Thyroid gland (tissue), 4 donors: ENCODE results near the gene STX8. TPM values are rescaled to one million over a fixed set of nuclear protein-coding genes. Genes with fewer than 3 reads are reported as not detected.
A peak's percentile ranks its signal among the peaks of the same experiment; 100 is the strongest.
"Not testable (repeated sequence)": the region's sequence is repeated elsewhere in the genome, so short reads cannot be mapped to it uniquely, and the experiment has no call there.

Experiments
- DNase-seq, 2 donors: peaks; one replicate each; pipeline ENCODE4 v3.0.0-alpha.2; 2019
- H3K27ac ChIP-seq, 3 donors: fragments of 200-600 bp; sonication (generic); 1 replicate in 2 of 3; 2 replicates in 1 of 3; pipeline ENCODE4 v1.5.1; 2016 to 2019; ENCODE audit warnings: mild to moderate bottlenecking in 1 of 3, moderate library complexity in 1 of 3
- H3K27me3 ChIP-seq: fragments of 200-600 bp; sonication (generic); one replicate; pipeline ENCODE4 v1.5.1; 2019
- H3K36me3 ChIP-seq, 2 donors: fragments of 200-600 bp; sonication (generic); one replicate each; pipeline ENCODE4 v1.5.1; 2016 to 2019
- H3K4me1 ChIP-seq, 2 donors: fragments of 200-600 bp; sonication (generic); one replicate each; pipeline ENCODE4 v1.5.1; 2017 to 2019
- H3K4me3 ChIP-seq, 3 donors: fragments of 200-600 bp; sonication (generic); replicated peaks in 1 of 3; 1 replicate in 2 of 3; 2 replicates in 1 of 3; pipeline ENCODE4 v1.5.1; 2016; ENCODE audit warnings: mild to moderate bottlenecking in 1 of 3
- H3K9me3 ChIP-seq: fragments of 200-600 bp; sonication (generic); one replicate; pipeline ENCODE4 v1.5.1; 2017
- POLR2A ChIP-seq, 2 donors: fragments of 450-650 bp; IDR thresholded peaks; one replicate each; pipeline ENCODE4 v1.6.1; 2017; ENCODE audit warnings: antibody characterized with exemption in 2 of 2, mild to moderate bottlenecking in 2 of 2, moderate library complexity in 1 of 2
- WGBS, 2 donors: methylation state at CpG; one replicate each; pipeline ENCODE4 v1.1.5; 2017; 5-methylcytosine and 5-hydroxymethylcytosine counted together
- intact Hi-C: fragments of 100-400 bp; cut with DNase I; formaldehyde crosslinking; loops from one replicate; pipeline ENCODE4 v1.15.1; 2023
- total RNA-seq, 4 donors: library from RNA; depleted of rRNA; stranded (reverse); fragments of >200 nt; gene quantifications; one replicate each; pipeline ENCODE4 v1.2.3, GENCODE V29; 2016
- TF ChIP-seq, protein P1 (sequence below), 6 experiments: fragments of 200-600 bp in 3 of 6; fragments of 450-650 bp in 3 of 6; sonication (generic) in 3 of 6; IDR thresholded peaks; one replicate each; pipeline ENCODE4 v1.5.1; 2016 to 2019; ENCODE audit warnings: antibody characterized with exemption in 6 of 6, mild to moderate bottlenecking in 2 of 6, inconsistent platforms in 1 of 6, moderate library complexity in 1 of 6

STX8 gene
- total RNA-seq, 4 donors from 2014 or later = 67.6 to 88.9 (median 72.7) TPM

DNA sequence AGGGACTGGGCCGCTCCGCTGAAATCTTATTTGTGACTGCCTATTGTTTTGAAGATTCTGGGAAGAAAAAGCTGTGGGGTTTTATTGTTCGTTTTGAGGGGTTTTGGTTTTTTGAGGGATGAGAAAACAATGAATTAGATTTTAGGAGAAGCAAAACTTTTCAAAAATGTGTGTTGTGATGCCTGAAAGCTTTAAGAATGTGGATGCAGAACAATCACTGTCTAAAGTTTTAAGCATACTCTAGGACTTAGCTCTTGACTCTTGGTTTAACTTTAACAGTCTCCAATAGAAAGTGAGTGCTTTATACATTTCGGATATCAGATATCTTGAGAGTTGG, 1.7 kb upstream of the STX8 start:
- Histone ChIP-seq H3K27me3 (no peaks in the 10 kb centered on the region), H3K4me3 (peak overlapping the region in 1 of 3 donors; percentile 51), H3K36me3 (no peaks in the 10 kb centered on the region), H3K9me3 (no peaks in the 10 kb centered on the region), H3K27ac (no peak overlapping the region), H3K4me1 (peaks cover 6 to 7% of the 10 kb centered on the region in 2 donors)
- no peak for TF ChIP-seq POLR2A (IDR thresholded peaks at IDR 0.05)
- TF ChIP-seq, protein P1, sequence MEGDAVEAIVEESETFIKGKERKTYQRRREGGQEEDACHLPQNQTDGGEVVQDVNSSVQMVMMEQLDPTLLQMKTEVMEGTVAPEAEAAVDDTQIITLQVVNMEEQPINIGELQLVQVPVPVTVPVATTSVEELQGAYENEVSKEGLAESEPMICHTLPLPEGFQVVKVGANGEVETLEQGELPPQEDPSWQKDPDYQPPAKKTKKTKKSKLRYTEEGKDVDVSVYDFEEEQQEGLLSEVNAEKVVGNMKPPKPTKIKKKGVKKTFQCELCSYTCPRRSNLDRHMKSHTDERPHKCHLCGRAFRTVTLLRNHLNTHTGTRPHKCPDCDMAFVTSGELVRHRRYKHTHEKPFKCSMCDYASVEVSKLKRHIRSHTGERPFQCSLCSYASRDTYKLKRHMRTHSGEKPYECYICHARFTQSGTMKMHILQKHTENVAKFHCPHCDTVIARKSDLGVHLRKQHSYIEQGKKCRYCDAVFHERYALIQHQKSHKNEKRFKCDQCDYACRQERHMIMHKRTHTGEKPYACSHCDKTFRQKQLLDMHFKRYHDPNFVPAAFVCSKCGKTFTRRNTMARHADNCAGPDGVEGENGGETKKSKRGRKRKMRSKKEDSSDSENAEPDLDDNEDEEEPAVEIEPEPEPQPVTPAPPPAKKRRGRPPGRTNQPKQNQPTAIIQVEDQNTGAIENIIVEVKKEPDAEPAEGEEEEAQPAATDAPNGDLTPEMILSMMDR (IDR thresholded peaks at IDR 0.05) = no peak
- intact Hi-C loops = no loop called here
- DNase-seq = no peak
- 7 to 14% methylated on average over 4 of the region's 4 CpGs for WGBS, 2 donors

GRCh38 chr17:9576521-9577372, 1.1 kb upstream of the STX8 start, which contains the start of gene CFAP52:
Gene CFAP52 (plus strand): TSS chr17:9576642. CDS start chr17:9576696, 54 bp downstream.
- TF ChIP-seq, protein P1 (IDR thresholded peaks at IDR 0.05) = peak in 5 of 6 experiments; percentile 18 to 62 (median 56)
- no peak for TF ChIP-seq POLR2A (IDR thresholded peaks at IDR 0.05)
- Histone ChIP-seq H3K27me3 (no peaks in the 10 kb centered on the region), H3K27ac (peak within 1 kb of the TSS in 2 of 3 donors; percentile 11 to 62), H3K9me3 (no peaks in the 10 kb centered on the region), H3K4me3 (peak within 1 kb of the TSS; percentile 51 to 96 (median 55)), H3K36me3 (no peaks in the 10 kb centered on the region), H3K4me1 (peaks cover 6 to 7% of the 10 kb centered on the region in 2 donors)
- DNase-seq = peak; percentile 72 to 73
- WGBS, 2 donors = 5 to 7% methylated on average over 37 to 38 of the region's 38 CpGs
- intact Hi-C loops = no loop called here

DNA sequence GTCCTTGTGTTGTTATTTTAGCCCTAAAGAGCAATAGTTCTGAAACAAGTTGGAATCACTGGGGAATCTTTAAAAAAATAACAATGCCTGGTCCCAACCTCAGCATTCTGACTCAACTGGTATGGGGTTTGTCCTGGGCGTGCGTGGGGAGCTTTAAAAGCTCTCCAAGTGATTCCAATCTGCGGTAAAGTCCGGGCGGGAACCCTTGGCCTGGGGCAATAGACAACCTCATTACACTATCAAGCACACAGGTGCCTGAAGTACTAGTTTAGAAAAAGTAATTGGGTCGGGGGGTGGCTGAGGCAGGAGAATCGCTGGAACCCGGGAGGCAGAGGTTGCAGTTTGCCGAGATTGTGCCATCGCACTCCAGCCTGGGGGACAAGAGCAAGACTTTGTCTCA, 4.4 kb downstream of the STX8 start:
- no peaks in the 10 kb centered on the region for H3K27me3 ChIP-seq
- 77 to 82% methylated on average over 9 of the region's 10 CpGs for WGBS, 2 donors
- no peaks in the 10 kb centered on the region for H3K9me3 ChIP-seq
- intact Hi-C loops = no loop called here
- no peaks in the 10 kb centered on the region for H3K36me3 ChIP-seq
- peaks cover 0 to 2% of the 10 kb centered on the region in 2 donors for H3K4me1 ChIP-seq
- H3K4me3 ChIP-seq = no peak overlapping the region
- DNase-seq = no peak
- no peak overlapping the region for H3K27ac ChIP-seq
- TF ChIP-seq, protein P1 (IDR thresholded peaks at IDR 0.05) = no peak
- TF ChIP-seq POLR2A (IDR thresholded peaks at IDR 0.05) = no peak

- peaks cover 0 to 6% of the 10 kb centered on the region in 2 donors for H3K4me1 ChIP-seq
- H3K27ac ChIP-seq = no peak overlapping the region
- H3K36me3 ChIP-seq = no peaks in the 10 kb centered on the region
- TF ChIP-seq, protein P1 (IDR thresholded peaks at IDR 0.05) = no peak
- no peak for TF ChIP-seq POLR2A (IDR thresholded peaks at IDR 0.05)
- 92% methylated on average over 11 of the region's 11 CpGs for WGBS, 2 donors
- no peaks in the 10 kb centered on the region for H3K9me3 ChIP-seq
- intact Hi-C loops = no loop called here
- no peak for DNase-seq
- no peak overlapping the region for H3K4me3 ChIP-seq
- no peaks in the 10 kb centered on the region for H3K27me3 ChIP-seq
Measured at GRCh38 chr17:9568957-9569588, 6.5 kb downstream of the STX8 start.

GRCh38 chr17:9568004-9568403, 7.6 kb downstream of the STX8 start:
- Histone ChIP-seq H3K27ac (no peak overlapping the region), H3K4me3 (no peak overlapping the region), H3K9me3 (no peaks in the 10 kb centered on the region), H3K36me3 (no peaks in the 10 kb centered on the region), H3K27me3 (no peaks in the 10 kb centered on the region), H3K4me1 (peaks cover 0 to 6% of the 10 kb centered on the region in 2 donors)
- intact Hi-C loops = no loop called here
- no peak for DNase-seq
- TF ChIP-seq, protein P1 (IDR thresholded peaks at IDR 0.05) = no peak
- TF ChIP-seq POLR2A (IDR thresholded peaks at IDR 0.05) = no peak

DNA sequence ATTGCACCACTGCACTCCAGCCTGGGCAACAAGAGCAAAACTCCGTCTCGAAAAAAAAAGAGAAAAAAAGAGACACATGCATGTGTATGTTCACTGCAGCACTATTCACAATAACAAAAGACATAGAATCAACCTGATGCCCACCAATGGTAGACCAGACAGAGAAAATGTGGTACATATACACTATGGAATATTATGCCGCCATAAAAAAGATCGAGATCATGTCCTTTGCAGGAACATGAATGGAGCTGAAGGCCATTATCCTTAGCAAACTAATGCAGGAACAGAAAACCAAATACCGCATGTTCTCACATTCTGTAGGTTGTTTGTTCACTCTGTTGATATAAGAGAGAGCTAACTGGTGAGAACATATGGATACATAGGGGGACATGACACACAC, 8.9 kb downstream of the STX8 start:
- DNase-seq, H3K27ac ChIP-seq, H3K4me1 ChIP-seq, H3K9me3 ChIP-seq, H3K4me3 ChIP-seq, H3K27me3 ChIP-seq, H3K36me3 ChIP-seq, intact Hi-C loops: not testable (repeated sequence)
- WGBS, 2 donors = 86% methylated on average over 5 of the region's 5 CpGs
